GM12875 (cell line): Measurements from ENCODE around the gene AMT.

Experiments used
- H3K4me3 ChIP-seq: one replicate; pipeline ENCODE4 v1.5.1; 2011; ENCODE audit warnings: low read depth, low read length, control low read depth
- CTCF ChIP-seq: IDR thresholded peaks from 2 replicates; pipeline ENCODE4 v1.5.1; 2011; ENCODE audit warnings: low read depth, mild to moderate bottlenecking, control low read depth, inconsistent platforms, low read length, moderate library complexity, borderline replicate concordance; ENCODE audit not compliant: insufficient read depth

AMT gene

GRCh38 chr3:49412632-49413337 lies 9.5 kb downstream of the AMT start:
- H3K4me3 ChIP-seq = peak overlapping the region; percentile 86
- no peak for TF ChIP-seq CTCF

GRCh38 chr3:49411968-49412631 lies 10.2 kb downstream of the AMT start, which contains the start of the genes RHOA and TCTA:
RHOA (minus strand) TSS chr3:49411976; CDS start chr3:49375589, 36,387 bp downstream.
TCTA (plus strand) TSS chr3:49412423; CDS start chr3:49412427, 4 bp downstream.
- peak within 1 kb of the TSS; percentile 86 for H3K4me3 ChIP-seq
- no peak for TF ChIP-seq CTCF

- TF ChIP-seq CTCF = no peak
These were observed 10.7 kb downstream of the AMT start for GRCh38 chr3:49411535-49411967.

GRCh38 chr3:49410846-49411534 lies 11.3 kb downstream of the AMT start:
- no peak for TF ChIP-seq CTCF
- H3K4me3 ChIP-seq = peak overlapping the region; percentile 78

More at GRCh38 chr3:49411535-49411967, 10.7 kb downstream of the AMT start:
- peak overlapping the region; percentile 78 for H3K4me3 ChIP-seq

- no peak for TF ChIP-seq CTCF
- H3K4me3 ChIP-seq = peak overlapping the region; percentile 78
These were observed 12.0 kb downstream of the AMT start for GRCh38 chr3:49410066-49410845.
